Measurements from ENCODE around the gene RPN1.

Gene RPN1

GRCh38 chr3:128581566-128581965 lies 69.1 kb downstream of the RPN1 start:
- DNase-seq (ENCODE audit: low read depth in 2 of 2) = no peak

- no peak for DNase-seq (ENCODE audit: low read depth in 2 of 2)
Observed at GRCh38 chr3:128579927-128580326, 70.7 kb downstream of the RPN1 start.

GRCh38 chr3:128578346-128578745 lies 72.3 kb downstream of the RPN1 start:
- DNase-seq (ENCODE audit: low read depth in 2 of 2) = no peak

GRCh38 chr3:128577711-128578110 lies 72.9 kb downstream of the RPN1 start:
- no peak for DNase-seq (ENCODE audit: low read depth in 2 of 2)

- no peak for DNase-seq (ENCODE audit: low read depth in 2 of 2)
Observed at GRCh38 chr3:128576290-128576689, 74.3 kb downstream of the RPN1 start.

GRCh38 chr3:128575777-128576176 lies 74.8 kb downstream of the RPN1 start:
- no peak for DNase-seq (ENCODE audit: low read depth in 2 of 2)

GRCh38 chr3:128573707-128574162 lies 76.9 kb downstream of the RPN1 start:
- DNase-seq (ENCODE audit: low read depth in 2 of 2) = no peak

GRCh38 chr3:128573160-128573559 lies 77.5 kb downstream of the RPN1 start:
- no peak for DNase-seq (ENCODE audit: low read depth in 2 of 2)

GRCh38 chr3:128572644-128573105 lies 77.9 kb downstream of the RPN1 start:
- peak; percentile 4 to 25 for DNase-seq (ENCODE audit: low read depth in 2 of 2)

- DNase-seq (ENCODE audit: low read depth in 2 of 2) = no peak
Observed at GRCh38 chr3:128572013-128572412, 78.6 kb downstream of the RPN1 start.

Data from activated CD4-positive, alpha-beta T cell treated with anti-CD3 and anti-CD28 coated beads for 24 hours (primary cell).